Ovary (tissue), 9 donors: ENCODE results near the gene VAV3. TPM values are rescaled to one million over a fixed set of nuclear protein-coding genes. Genes with fewer than 3 reads are reported as not detected.

Source experiments
- DNase-seq, 5 donors: peaks; one replicate each; pipeline ENCODE4 v3.0.0-alpha.2; 2019 to 2020
- H3K27ac ChIP-seq, 2 donors: fragments of 200-600 bp; one replicate each; pipeline versions ENCODE4 v1.5.1 to v1.8.0; 2019 to 2022
- H3K27me3 ChIP-seq: fragments of 200-600 bp; one replicate; pipeline ENCODE4 v1.8.0; 2022
- H3K36me3 ChIP-seq: fragments of 200-600 bp; sonication (generic); one replicate; pipeline ENCODE4 v1.5.1; 2019
- H3K4me1 ChIP-seq: one replicate; pipeline ENCODE4 v1.8.1; 2013; ENCODE audit warnings: mild to moderate bottlenecking, moderate library complexity; ENCODE audit not compliant: insufficient read depth
- H3K4me3 ChIP-seq: fragments of 200-600 bp; sonication (generic); one replicate; pipeline ENCODE4 v1.5.1; 2017
- H3K9me3 ChIP-seq, 2 donors: fragments of 200-600 bp in 1 of 2; sonication (generic) in 1 of 2; one replicate each; pipeline versions ENCODE4 v1.5.1 to v1.8.1; 2013 to 2019; ENCODE audit warnings: mild to moderate bottlenecking in 1 of 2, moderate library complexity in 1 of 2
- CTCF ChIP-seq, 3 donors: fragments of 450-650 bp in 2 of 3; fragments of 200-600 bp in 1 of 3; IDR thresholded peaks; one replicate each; pipeline versions ENCODE4 v1.5.1 to v1.8.0; 2016 to 2022; ENCODE audit warnings: antibody characterized with exemption in 3 of 3, mild to moderate bottlenecking in 1 of 3
- EP300 ChIP-seq: sonication (generic); formaldehyde crosslinking; IDR thresholded peaks from one replicate; pipeline ENCODE4 v1.6.1; 2017; ENCODE audit warnings: antibody characterized with exemption
- POLR2A ChIP-seq: fragments of 450-650 bp; IDR thresholded peaks from one replicate; pipeline ENCODE4 v1.6.1; 2017; ENCODE audit warnings: antibody characterized with exemption, mild to moderate bottlenecking, moderate library complexity
- WGBS, 3 donors: extraction: QIAGEN DNeasy Blood & Tissue Kit in 1 of 3; methylation state at CpG; one replicate each; pipeline versions ENCODE4 v1.1.5 to v1.1.7; 2013 to 2017; 5-methylcytosine and 5-hydroxymethylcytosine counted together
- intact Hi-C, 4 donors: fragments of 100-400 bp; cut with DNase I; formaldehyde crosslinking; loops; one replicate each; pipeline versions ENCODE4 v1.11.0 to v1.15.1; 2022 to 2023
- polyA plus RNA-seq, 2 donors: library from polyadenylated mRNA; stranded (reverse); fragments of 200-250 nt in 1 of 2; fragments of 350-450 nt in 1 of 2; fragmentation: Illumina TruSeq in 1 of 2; extraction: RNeasy Lipid Tissue Mini Kit (QIAGEN cat#74804) in 1 of 2; gene quantifications; one replicate each; pipeline ENCODE4 v1.2.3, GENCODE V29; 2013 to 2014
- total RNA-seq, 7 donors: library from RNA; depleted of rRNA in 2 of 7; stranded (reverse); fragments of >200 nt in 2 of 7; fragmentation: NEBNext Ultra II Directional in 3 of 7; extraction: Animal tissue kit (Norgen Biotek cat#: 25700) in 3 of 7; gene quantifications; one replicate each; pipeline versions ENCODE4 v1.1.0 to v1.2.4, GENCODE V29; 2016 to 2023
- donor health status: DM: no; HTN: no; CAD: no; lungs with moderate emphysema.
- donor health status: DM: no; HTN: no; CAD: no.
- donor health status: Bipolar disorder and iron deficiency.
- donor health status: DM: yes; HTN: yes; CAD: no.
- donor health status: DM: no; HTN: no; CAD: no.
- donor health status: DM: yes; HTN: yes; CAD: no.

VAV3 gene
- total and polyA plus RNA-seq, 9 donors, result 0.78 to 7.4 (median 1.5) TPM

- TF ChIP-seq CTCF (IDR thresholded peaks at IDR 0.05) (no peak), POLR2A (no peak), EP300 (no peak)
- no peaks in the 10 kb centered on the region for H3K27me3 ChIP-seq
- no peak overlapping the region for H3K27ac ChIP-seq
- no peaks in the 10 kb centered on the region for H3K4me1 ChIP-seq
- intact Hi-C loops, result no loop called here
- H3K36me3 ChIP-seq, result no peaks in the 10 kb centered on the region
- 77 to 86% (median 82%) methylated on average over 6 of the region's 6 CpGs for WGBS, 3 donors
- no peaks in the 10 kb centered on the region for H3K9me3 ChIP-seq
- DNase-seq, result no peak
- H3K4me3 ChIP-seq, result no peak overlapping the region
Observed at GRCh38 chr1:107637101-107637500, 327.9 kb downstream of the VAV3 start.

GRCh38 chr1:107633596-107633995 lies 331.4 kb downstream of the VAV3 start:
- Histone ChIP-seq H3K27ac (no peak overlapping the region), H3K27me3 (no peaks in the 10 kb centered on the region), H3K4me3 (no peak overlapping the region), H3K4me1 (no peaks in the 10 kb centered on the region), H3K9me3 (no peaks in the 10 kb centered on the region), H3K36me3 (no peaks in the 10 kb centered on the region)
- DNase-seq, result no peak
- TF ChIP-seq EP300, result no peak
- TF ChIP-seq POLR2A, result no peak
- TF ChIP-seq CTCF (IDR thresholded peaks at IDR 0.05), result no peak
- 66 to 80% (median 75%) methylated on average over 5 of the region's 5 CpGs for WGBS, 3 donors
- intact Hi-C loops, result no loop called here

- DNase-seq, result no peak
- intact Hi-C loops, result no loop called here
- no peaks in the 10 kb centered on the region for H3K36me3 ChIP-seq
- H3K27me3 ChIP-seq, result no peaks in the 10 kb centered on the region
- no peak overlapping the region for H3K4me3 ChIP-seq
- 19 to 24% (median 22%) methylated on average over 2 of the region's 2 CpGs for WGBS, 3 donors
- TF ChIP-seq POLR2A (no peak), CTCF (IDR thresholded peaks at IDR 0.05) (no peak), EP300 (no peak)
- H3K4me1 ChIP-seq, result no peaks in the 10 kb centered on the region
- H3K27ac ChIP-seq, result no peak overlapping the region
- H3K9me3 ChIP-seq, result no peaks in the 10 kb centered on the region
Observed at GRCh38 chr1:107626073-107626796, 338.7 kb downstream of the VAV3 start.

- Histone ChIP-seq H3K27me3 (no peaks in the 10 kb centered on the region), H3K9me3 (no peaks in the 10 kb centered on the region), H3K36me3 (no peaks in the 10 kb centered on the region), H3K4me3 (no peak overlapping the region), H3K27ac (no peak overlapping the region), H3K4me1 (no peaks in the 10 kb centered on the region)
- no peak for TF ChIP-seq POLR2A
- TF ChIP-seq EP300, result no peak
- no peak for TF ChIP-seq CTCF (IDR thresholded peaks at IDR 0.05)
- WGBS, 3 donors, result 81 to 86% (median 85%) methylated on average over 4 of the region's 4 CpGs
- no peak for DNase-seq
- intact Hi-C loops, result no loop called here
Observed at GRCh38 chr1:107625405-107626029, 339.5 kb downstream of the VAV3 start.
